Duodenal mucosa (tissue), 2 donors: Measurements from ENCODE around the gene DAAM1.

Experiments used
- H3K27ac ChIP-seq: one replicate; pipeline ENCODE4 v1.7.0; 2013; ENCODE audit warnings: low read depth, low read length
- H3K27me3 ChIP-seq, 2 donors: one replicate each; pipeline ENCODE4 v1.7.0; 2013; ENCODE audit warnings: low read length in 2 of 2, control low read depth in 1 of 2; ENCODE audit not compliant: insufficient read depth in 2 of 2, control insufficient read depth in 1 of 2
- H3K36me3 ChIP-seq, 2 donors: one replicate each; pipeline ENCODE4 v1.7.0; 2013; ENCODE audit warnings: low read length in 2 of 2, control low read depth in 1 of 2; ENCODE audit not compliant: insufficient read depth in 2 of 2, control insufficient read depth in 1 of 2
- H3K4me1 ChIP-seq, 2 donors: one replicate each; pipeline ENCODE4 v1.7.0; 2013; ENCODE audit warnings: low read length in 2 of 2, control low read depth in 1 of 2; ENCODE audit not compliant: insufficient read depth in 2 of 2, control insufficient read depth in 1 of 2
- H3K4me3 ChIP-seq, 2 donors: one replicate each; pipeline ENCODE4 v1.7.0; 2013; ENCODE audit warnings: low read length in 2 of 2, low read depth in 1 of 2
- H3K9ac ChIP-seq, 2 donors: one replicate each; pipeline ENCODE4 v1.7.0; 2013; ENCODE audit warnings: low read length in 2 of 2, low read depth in 1 of 2
- H3K9me3 ChIP-seq, 2 donors: one replicate each; pipeline ENCODE4 v1.7.0; 2013; ENCODE audit warnings: low read length in 2 of 2, control low read depth in 1 of 2; ENCODE audit not compliant: control insufficient read depth in 1 of 2

Gene DAAM1

DNA sequence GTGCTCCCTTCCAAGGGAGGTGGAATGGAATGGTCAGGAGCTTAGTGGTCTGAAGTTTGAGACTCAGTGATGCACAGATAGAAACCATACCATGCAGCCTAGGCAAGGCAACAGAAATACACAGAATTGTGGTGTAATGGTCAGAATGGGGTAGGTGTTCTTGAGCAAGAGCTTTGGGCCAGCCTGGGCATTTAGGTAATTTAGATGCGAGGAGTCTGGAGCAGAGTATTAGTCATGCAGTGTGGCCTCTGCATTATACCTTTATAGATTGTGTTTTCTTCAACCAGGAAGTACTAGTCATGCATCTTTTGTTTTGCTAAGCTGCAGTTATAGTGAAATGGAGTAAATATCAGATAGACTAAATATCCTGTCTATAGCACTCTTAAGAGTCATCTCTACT, 118.3 kb downstream of the DAAM1 start:
- Histone ChIP-seq H3K4me3 (no peak overlapping the region), H3K27me3 (no peaks in the 10 kb centered on the region), H3K36me3 (no peaks in the 10 kb centered on the region), H3K9ac (no peak overlapping the region), H3K27ac (no peak overlapping the region), H3K9me3 (no peaks in the 10 kb centered on the region), H3K4me1 (peaks cover 0 to 4% of the 10 kb centered on the region in 2 donors)

- Histone ChIP-seq H3K4me1 (peaks cover 0 to 4% of the 10 kb centered on the region in 2 donors), H3K9ac (no peak overlapping the region), H3K27ac (no peak overlapping the region)
Measured at GRCh38 chr14:59308086-59308485, 119.6 kb downstream of the DAAM1 start.

GRCh38 chr14:59308673-59309072, 120.2 kb downstream of the DAAM1 start:
- Histone ChIP-seq H3K27ac (no peak overlapping the region), H3K36me3 (no peaks in the 10 kb centered on the region), H3K27me3 (no peaks in the 10 kb centered on the region), H3K4me3 (no peak overlapping the region), H3K9ac (no peak overlapping the region), H3K4me1 (peaks cover 0 to 4% of the 10 kb centered on the region in 2 donors), H3K9me3 (no peaks in the 10 kb centered on the region)

More at GRCh38 chr14:59308086-59308485, 119.6 kb downstream of the DAAM1 start:
- Histone ChIP-seq H3K27me3 (no peaks in the 10 kb centered on the region), H3K9me3 (no peaks in the 10 kb centered on the region), H3K4me3 (no peak overlapping the region), H3K36me3 (no peaks in the 10 kb centered on the region)

GRCh38 chr14:59309291-59309900, 120.9 kb downstream of the DAAM1 start:
- H3K9me3 ChIP-seq: no peaks in the 10 kb centered on the region
- no peaks in the 10 kb centered on the region for H3K36me3 ChIP-seq
- no peak overlapping the region for H3K4me3 ChIP-seq
- peaks cover 0 to 4% of the 10 kb centered on the region in 2 donors for H3K4me1 ChIP-seq
- no peak overlapping the region for H3K9ac ChIP-seq
- no peak overlapping the region for H3K27ac ChIP-seq
- no peaks in the 10 kb centered on the region for H3K27me3 ChIP-seq

DNA sequence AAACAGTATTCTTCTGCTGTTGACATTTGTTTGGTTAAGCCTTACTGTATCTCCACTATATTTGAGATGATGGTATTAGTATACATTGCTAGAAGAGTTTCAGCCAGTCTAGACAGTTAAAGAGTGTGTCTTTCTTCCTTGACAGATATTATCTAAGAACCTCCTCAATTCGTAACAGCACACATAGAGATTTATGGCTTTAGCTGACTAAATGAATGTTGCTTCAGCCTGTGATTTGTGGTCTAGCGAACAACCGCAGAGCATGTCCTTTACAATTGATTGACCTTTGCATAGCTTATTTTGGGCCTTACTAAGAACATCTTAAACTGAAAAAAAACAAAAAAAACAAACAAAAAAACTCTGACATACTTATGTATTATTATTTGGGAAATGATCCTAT, 122.2 kb downstream of the DAAM1 start:
- Histone ChIP-seq H3K4me3 (no peak overlapping the region), H3K27ac (no peak overlapping the region), H3K27me3 (no peaks in the 10 kb centered on the region), H3K4me1 (peaks cover 4 to 6% of the 10 kb centered on the region in 2 donors), H3K9ac (no peak overlapping the region), H3K9me3 (no peaks in the 10 kb centered on the region), H3K36me3 (no peaks in the 10 kb centered on the region)

GRCh38 chr14:59311723-59312122, 123.3 kb downstream of the DAAM1 start:
- no peak overlapping the region for H3K4me3 ChIP-seq
- H3K9me3 ChIP-seq: no peaks in the 10 kb centered on the region
- peaks cover 4 to 6% of the 10 kb centered on the region in 2 donors for H3K4me1 ChIP-seq
- H3K36me3 ChIP-seq: no peaks in the 10 kb centered on the region
- no peak overlapping the region for H3K27ac ChIP-seq
- no peak overlapping the region for H3K9ac ChIP-seq
- H3K27me3 ChIP-seq: no peaks in the 10 kb centered on the region

DNA sequence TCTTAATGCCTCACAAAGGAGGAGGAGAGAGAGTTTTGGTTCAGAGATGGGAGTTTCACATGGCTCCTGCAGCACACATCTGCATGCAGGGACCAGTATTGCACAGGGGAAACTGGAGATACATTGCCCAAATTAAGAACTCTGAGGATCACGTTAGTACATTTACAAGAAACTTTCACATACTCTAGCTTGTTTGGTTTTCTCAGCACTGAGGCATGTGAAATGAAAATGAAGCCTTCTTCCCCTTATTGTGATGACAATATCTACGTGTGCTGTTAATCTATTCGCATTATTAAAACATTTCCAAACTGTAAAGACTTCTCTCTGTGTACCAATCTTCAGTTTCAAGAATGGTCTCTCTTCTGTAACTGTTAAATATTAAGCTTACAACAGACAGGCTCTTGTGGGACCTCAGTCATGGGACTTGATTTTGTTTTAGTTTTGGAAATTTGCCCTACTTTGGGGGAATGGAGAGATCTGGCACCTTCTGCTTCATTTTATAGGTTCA, 124.7 kb downstream of the DAAM1 start:
- H3K36me3 ChIP-seq: no peaks in the 10 kb centered on the region
- peaks cover 4 to 6% of the 10 kb centered on the region in 2 donors for H3K4me1 ChIP-seq
- no peaks in the 10 kb centered on the region for H3K9me3 ChIP-seq
- no peak overlapping the region for H3K4me3 ChIP-seq
- H3K27ac ChIP-seq: no peak overlapping the region
- H3K27me3 ChIP-seq: no peaks in the 10 kb centered on the region
- no peak overlapping the region for H3K9ac ChIP-seq

DNA sequence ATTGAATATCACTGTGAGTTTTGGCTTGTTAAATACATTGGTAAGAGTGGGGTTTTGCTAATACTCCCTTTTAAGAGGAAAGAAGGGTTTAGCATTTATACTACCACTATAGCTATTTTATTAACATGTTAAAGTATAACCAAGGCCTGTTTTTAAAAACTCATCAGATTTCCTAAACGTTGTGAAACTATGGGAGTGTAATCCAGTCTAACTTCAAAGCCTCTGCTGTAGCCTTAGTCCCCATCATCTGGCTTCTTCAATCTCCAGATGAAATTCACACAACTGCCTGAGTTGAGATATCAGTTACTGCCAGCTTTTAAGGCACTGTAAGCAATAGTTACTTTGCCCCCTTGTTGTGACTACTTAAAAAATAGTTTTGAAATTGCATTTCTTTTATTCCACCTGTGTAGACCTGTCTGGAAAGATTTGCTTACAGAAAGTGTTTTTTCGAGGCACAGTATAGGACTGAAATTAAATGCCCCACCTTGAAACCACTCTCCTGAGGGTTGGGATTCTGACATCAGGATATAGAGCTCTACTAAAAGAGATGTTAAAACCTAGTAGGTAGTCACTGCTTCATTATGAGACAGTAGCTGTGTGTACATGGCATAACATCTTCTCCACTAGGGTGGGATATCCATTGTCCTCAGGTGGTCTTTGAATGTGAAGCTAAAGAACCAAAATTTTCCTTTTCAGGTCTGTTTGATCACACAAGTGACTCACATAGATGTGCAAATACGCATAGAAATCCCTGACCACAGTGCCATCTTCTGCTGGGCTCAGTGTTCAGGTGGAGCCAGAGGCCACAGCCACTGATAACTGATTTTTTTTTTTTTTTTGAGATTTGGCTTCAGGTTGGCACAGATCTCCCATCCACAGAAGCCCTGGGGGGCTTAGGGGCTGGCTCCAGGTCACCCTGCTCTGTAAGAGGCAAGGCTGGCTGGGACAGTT, 125.5 kb downstream of the DAAM1 start:
- H3K27me3 ChIP-seq: no peaks in the 10 kb centered on the region
- no peaks in the 10 kb centered on the region for H3K36me3 ChIP-seq
- no peak overlapping the region for H3K9ac ChIP-seq
- H3K27ac ChIP-seq: no peak overlapping the region
- H3K4me1 ChIP-seq: peaks cover 4 to 6% of the 10 kb centered on the region in 2 donors
- H3K4me3 ChIP-seq: no peak overlapping the region
- H3K9me3 ChIP-seq: no peaks in the 10 kb centered on the region

DNA sequence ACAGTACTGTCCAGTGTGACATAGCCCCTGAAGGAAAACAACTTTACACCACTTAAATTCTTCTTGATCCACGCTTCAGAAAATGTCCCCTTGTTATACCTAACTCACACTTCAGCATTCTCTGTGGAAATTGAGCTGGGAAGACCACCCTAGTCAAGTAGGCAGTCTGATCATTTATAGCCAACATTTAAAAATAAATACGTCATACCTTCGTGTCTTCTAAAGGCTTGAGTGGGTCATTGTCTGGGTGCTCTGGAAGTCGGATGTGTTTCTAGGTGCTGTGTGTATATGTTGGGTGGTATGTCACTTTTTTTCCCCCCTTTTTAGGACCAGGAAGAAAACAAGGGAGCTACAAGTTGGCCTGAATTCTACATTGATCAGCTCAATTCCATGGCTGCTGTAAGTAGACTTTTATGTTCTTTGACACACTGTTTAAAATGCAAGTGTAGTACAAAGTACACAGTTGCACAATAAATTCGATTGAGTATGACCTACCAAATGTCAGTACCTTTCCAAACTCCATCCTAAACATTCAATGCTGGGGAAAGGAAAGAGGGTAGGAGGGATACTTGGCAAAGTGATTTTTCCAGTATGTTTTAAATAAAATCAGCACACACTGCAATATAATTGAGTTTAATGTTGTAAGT, 126.6 kb downstream of the DAAM1 start:
- Histone ChIP-seq H3K9me3 (no peaks in the 10 kb centered on the region), H3K9ac (no peak overlapping the region), H3K27ac (no peak overlapping the region), H3K4me3 (no peak overlapping the region), H3K4me1 (peaks cover 0 to 6% of the 10 kb centered on the region in 2 donors), H3K27me3 (no peaks in the 10 kb centered on the region), H3K36me3 (no peaks in the 10 kb centered on the region)
